ENCODE measurements around the gene UTP25. TPM values are rescaled to one million over a fixed set of nuclear protein-coding genes. Genes with fewer than 3 reads are reported as not detected.

The UTP25 gene
- polyA plus RNA-seq, 1 donor from 2014 or later, result 6.1 TPM

DNA sequence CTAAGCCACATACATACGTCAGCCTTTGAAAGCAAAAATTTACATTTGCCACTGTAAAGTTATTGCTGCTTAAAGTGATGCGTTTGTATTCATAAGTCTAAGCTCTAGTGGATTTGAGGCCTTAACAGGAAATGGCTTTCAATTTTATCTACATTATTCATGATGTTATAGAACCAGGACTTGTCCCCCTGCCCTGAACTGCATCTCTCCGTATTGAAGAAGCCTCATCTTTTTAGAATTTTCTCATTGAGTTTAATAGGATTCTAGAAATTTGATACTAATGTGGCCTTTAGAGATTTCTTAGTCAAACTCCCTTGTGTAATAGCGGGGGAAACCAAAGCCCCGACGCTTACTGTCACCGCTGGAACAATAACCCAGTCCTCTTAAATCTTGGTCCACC lies 9.9 kb downstream of the UTP25 start:
- H3K4me3 ChIP-seq (ENCODE audit: low read length), result no peak overlapping the region
- no peaks in the 10 kb centered on the region for H3K9me2 ChIP-seq (ENCODE audit: insufficient read depth, low read length)
- H3K27me3 ChIP-seq (ENCODE audit: insufficient read depth, low read depth, low read length), result no peaks in the 10 kb centered on the region
- H2AFZ ChIP-seq (ENCODE audit: low read depth, low read length), result no peak overlapping the region
- H3K4me2 ChIP-seq (ENCODE audit: low read length), result no peak overlapping the region
- no peaks in the 10 kb centered on the region for H3K9me3 ChIP-seq (ENCODE audit: low read length)
- no peak overlapping the region for H3K9ac ChIP-seq (ENCODE audit: low read length)
- no peaks in the 10 kb centered on the region for H3F3A ChIP-seq (ENCODE audit: insufficient read depth, low read length, poor library complexity, severe bottlenecking)
- no peaks in the 10 kb centered on the region for H3K79me2 ChIP-seq (replicated peaks; ENCODE audit: insufficient read depth, low read length)
- no peak for TF ChIP-seq SMC3 (conservative IDR thresholded peaks at IDR 0.05; ENCODE audit: poor library complexity)
- no peak for TF ChIP-seq POLR2AphosphoS5 (IDR thresholded peaks at IDR 0.05)
- TF ChIP-seq TAF1 (IDR thresholded peaks at IDR 0.05; ENCODE audit: low read depth), result no peak
- no peak for TF ChIP-seq EZH2 (IDR thresholded peaks at IDR 0.05; ENCODE audit: borderline replicate concordance, insufficient read depth, low read length, poor library complexity, severe bottlenecking)
- TF ChIP-seq RAD21 (conservative IDR thresholded peaks at IDR 0.05), result no peak
- TF ChIP-seq, protein P1, sequence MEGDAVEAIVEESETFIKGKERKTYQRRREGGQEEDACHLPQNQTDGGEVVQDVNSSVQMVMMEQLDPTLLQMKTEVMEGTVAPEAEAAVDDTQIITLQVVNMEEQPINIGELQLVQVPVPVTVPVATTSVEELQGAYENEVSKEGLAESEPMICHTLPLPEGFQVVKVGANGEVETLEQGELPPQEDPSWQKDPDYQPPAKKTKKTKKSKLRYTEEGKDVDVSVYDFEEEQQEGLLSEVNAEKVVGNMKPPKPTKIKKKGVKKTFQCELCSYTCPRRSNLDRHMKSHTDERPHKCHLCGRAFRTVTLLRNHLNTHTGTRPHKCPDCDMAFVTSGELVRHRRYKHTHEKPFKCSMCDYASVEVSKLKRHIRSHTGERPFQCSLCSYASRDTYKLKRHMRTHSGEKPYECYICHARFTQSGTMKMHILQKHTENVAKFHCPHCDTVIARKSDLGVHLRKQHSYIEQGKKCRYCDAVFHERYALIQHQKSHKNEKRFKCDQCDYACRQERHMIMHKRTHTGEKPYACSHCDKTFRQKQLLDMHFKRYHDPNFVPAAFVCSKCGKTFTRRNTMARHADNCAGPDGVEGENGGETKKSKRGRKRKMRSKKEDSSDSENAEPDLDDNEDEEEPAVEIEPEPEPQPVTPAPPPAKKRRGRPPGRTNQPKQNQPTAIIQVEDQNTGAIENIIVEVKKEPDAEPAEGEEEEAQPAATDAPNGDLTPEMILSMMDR (IDR thresholded peaks at IDR 0.05; ENCODE audit: poor library complexity, severe bottlenecking), result no peak
- TF ChIP-seq, protein P2, sequence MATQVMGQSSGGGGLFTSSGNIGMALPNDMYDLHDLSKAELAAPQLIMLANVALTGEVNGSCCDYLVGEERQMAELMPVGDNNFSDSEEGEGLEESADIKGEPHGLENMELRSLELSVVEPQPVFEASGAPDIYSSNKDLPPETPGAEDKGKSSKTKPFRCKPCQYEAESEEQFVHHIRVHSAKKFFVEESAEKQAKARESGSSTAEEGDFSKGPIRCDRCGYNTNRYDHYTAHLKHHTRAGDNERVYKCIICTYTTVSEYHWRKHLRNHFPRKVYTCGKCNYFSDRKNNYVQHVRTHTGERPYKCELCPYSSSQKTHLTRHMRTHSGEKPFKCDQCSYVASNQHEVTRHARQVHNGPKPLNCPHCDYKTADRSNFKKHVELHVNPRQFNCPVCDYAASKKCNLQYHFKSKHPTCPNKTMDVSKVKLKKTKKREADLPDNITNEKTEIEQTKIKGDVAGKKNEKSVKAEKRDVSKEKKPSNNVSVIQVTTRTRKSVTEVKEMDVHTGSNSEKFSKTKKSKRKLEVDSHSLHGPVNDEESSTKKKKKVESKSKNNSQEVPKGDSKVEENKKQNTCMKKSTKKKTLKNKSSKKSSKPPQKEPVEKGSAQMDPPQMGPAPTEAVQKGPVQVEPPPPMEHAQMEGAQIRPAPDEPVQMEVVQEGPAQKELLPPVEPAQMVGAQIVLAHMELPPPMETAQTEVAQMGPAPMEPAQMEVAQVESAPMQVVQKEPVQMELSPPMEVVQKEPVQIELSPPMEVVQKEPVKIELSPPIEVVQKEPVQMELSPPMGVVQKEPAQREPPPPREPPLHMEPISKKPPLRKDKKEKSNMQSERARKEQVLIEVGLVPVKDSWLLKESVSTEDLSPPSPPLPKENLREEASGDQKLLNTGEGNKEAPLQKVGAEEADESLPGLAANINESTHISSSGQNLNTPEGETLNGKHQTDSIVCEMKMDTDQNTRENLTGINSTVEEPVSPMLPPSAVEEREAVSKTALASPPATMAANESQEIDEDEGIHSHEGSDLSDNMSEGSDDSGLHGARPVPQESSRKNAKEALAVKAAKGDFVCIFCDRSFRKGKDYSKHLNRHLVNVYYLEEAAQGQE (IDR thresholded peaks at IDR 0.05; ENCODE audit: borderline replicate concordance), result no peak
- TF ChIP-seq EP300 (conservative IDR thresholded peaks at IDR 0.05; ENCODE audit: poor library complexity, severe bottlenecking), result no peak
- no peak for TF ChIP-seq MXI1 (conservative IDR thresholded peaks at IDR 0.05; ENCODE audit: poor library complexity, severe bottlenecking)
- no peak overlapping the region for H3K27ac ChIP-seq (ENCODE audit: low read length)
- H3K36me3 ChIP-seq (ENCODE audit: insufficient read depth, low read length), result peaks cover 12% of the 10 kb centered on the region
- H4K20me1 ChIP-seq (ENCODE audit: insufficient read depth), result no peaks in the 10 kb centered on the region

DNA sequence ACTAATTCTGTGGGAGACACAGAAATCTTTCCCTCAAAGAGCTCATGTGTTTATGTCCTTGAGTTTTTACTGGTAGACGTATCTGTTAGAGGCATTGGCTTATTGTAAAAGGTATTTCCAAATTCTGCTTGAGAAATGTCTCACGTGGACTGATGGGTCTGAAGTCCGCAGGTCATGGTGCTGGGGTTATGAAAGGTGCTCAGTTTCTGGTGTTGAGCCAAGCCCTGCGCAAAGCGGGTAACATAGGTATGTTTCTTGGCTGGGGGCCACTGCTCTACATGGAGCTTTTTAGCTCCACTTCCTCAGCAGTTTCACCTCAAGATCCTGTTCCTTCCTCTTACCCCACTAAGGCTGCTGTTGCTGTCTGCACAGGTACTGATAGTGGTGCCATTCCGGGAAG lies 10.8 kb downstream of the UTP25 start:
- Histone ChIP-seq H3K27ac (ENCODE audit: low read length) (no peak overlapping the region), H2AFZ (ENCODE audit: low read depth, low read length) (no peak overlapping the region), H3K27me3 (ENCODE audit: insufficient read depth, low read depth, low read length) (no peaks in the 10 kb centered on the region), H3K9ac (ENCODE audit: low read length) (no peak overlapping the region), H3K4me2 (ENCODE audit: low read length) (no peak overlapping the region), H3K4me3 (ENCODE audit: low read length) (no peak overlapping the region), H3K36me3 (ENCODE audit: insufficient read depth, low read length) (peaks cover 16% of the 10 kb centered on the region), H4K20me1 (ENCODE audit: insufficient read depth) (no peaks in the 10 kb centered on the region), H3K9me2 (ENCODE audit: insufficient read depth, low read length) (no peaks in the 10 kb centered on the region), H3K9me3 (ENCODE audit: low read length) (no peaks in the 10 kb centered on the region), H3K79me2 (replicated peaks; ENCODE audit: insufficient read depth, low read length) (no peaks in the 10 kb centered on the region), H3F3A (ENCODE audit: insufficient read depth, low read length, poor library complexity, severe bottlenecking) (no peaks in the 10 kb centered on the region)
- TF ChIP-seq, protein P1 (IDR thresholded peaks at IDR 0.05; ENCODE audit: poor library complexity, severe bottlenecking), result no peak
- no peak for TF ChIP-seq EZH2 (IDR thresholded peaks at IDR 0.05; ENCODE audit: borderline replicate concordance, insufficient read depth, low read length, poor library complexity, severe bottlenecking)
- TF ChIP-seq SMC3 (conservative IDR thresholded peaks at IDR 0.05; ENCODE audit: poor library complexity), result no peak
- TF ChIP-seq POLR2AphosphoS5 (IDR thresholded peaks at IDR 0.05), result no peak
- no peak for TF ChIP-seq TAF1 (IDR thresholded peaks at IDR 0.05; ENCODE audit: low read depth)
- no peak for TF ChIP-seq EP300 (conservative IDR thresholded peaks at IDR 0.05; ENCODE audit: poor library complexity, severe bottlenecking)
- TF ChIP-seq RAD21 (conservative IDR thresholded peaks at IDR 0.05), result no peak
- TF ChIP-seq MXI1 (conservative IDR thresholded peaks at IDR 0.05; ENCODE audit: poor library complexity, severe bottlenecking), result no peak
- TF ChIP-seq, protein P2 (IDR thresholded peaks at IDR 0.05; ENCODE audit: borderline replicate concordance), result no peak
